Skin of body (tissue), 2 donors: ENCODE data around the gene MST1. TPM values are rescaled to one million over a fixed set of nuclear protein-coding genes. Genes with fewer than 3 reads are reported as not detected.

Experiments used
- DNase-seq: peaks from one replicate; lab custom pipeline; 2025; lab: John Stamatoyannopoulos, UW
- total RNA-seq: library from RNA; depleted of rRNA; stranded (reverse); fragments of >200 nt; gene quantifications from one replicate; pipeline ENCODE4 v1.2.3, GENCODE V29; 2014

The MST1 gene
- total RNA-seq, 1 donor from 2014 or later: 8.6 TPM

- DNase-seq: no peak
These were observed 8.6 kb downstream of the MST1 start for GRCh38 chr3:49680493-49681231.

- no peak for DNase-seq
These were observed 13.4 kb downstream of the MST1 start for GRCh38 chr3:49675912-49676311.

GRCh38 chr3:49674497-49674983 is 14.7 kb downstream of the MST1 start:
- DNase-seq: no peak

- DNase-seq: no peak
These were observed 15.4 kb downstream of the MST1 start, which contains the start of gene APEH for GRCh38 chr3:49673715-49674496. Gene APEH (plus strand): TSS chr3:49674351. CDS start chr3:49674402, 51 bp downstream.

- DNase-seq: no peak
These were observed 16.1 kb downstream of the MST1 start for GRCh38 chr3:49673121-49673714.

- DNase-seq: no peak
These were observed 17.7 kb downstream of the MST1 start for GRCh38 chr3:49671291-49672288.

- DNase-seq: no peak
These were observed 18.4 kb downstream of the MST1 start for GRCh38 chr3:49670940-49671290.

- DNase-seq: no peak
These were observed 19.9 kb downstream of the MST1 start for GRCh38 chr3:49669352-49669751.

- DNase-seq: no peak
These were observed 20.4 kb downstream of the MST1 start for GRCh38 chr3:49668861-49669260.

GRCh38 chr3:49668414-49668797 is 20.9 kb downstream of the MST1 start:
- DNase-seq: no peak

- no peak for DNase-seq
These were observed 21.4 kb downstream of the MST1 start for GRCh38 chr3:49667701-49668413.

GRCh38 chr3:49666592-49666991 is 22.7 kb downstream of the MST1 start:
- no peak for DNase-seq

GRCh38 chr3:49665822-49666519 is 23.3 kb downstream of the MST1 start:
- DNase-seq: no peak

- DNase-seq: no peak
These were observed 25.0 kb downstream of the MST1 start for GRCh38 chr3:49664300-49664699.

- no peak for DNase-seq
These were observed 25.4 kb downstream of the MST1 start for GRCh38 chr3:49663831-49664230.

- DNase-seq: no peak
These were observed 26.4 kb downstream of the MST1 start for GRCh38 chr3:49662720-49663413.

- DNase-seq: no peak
These were observed 27.3 kb downstream of the MST1 start for GRCh38 chr3:49662021-49662420.

- DNase-seq: no peak
These were observed 28.0 kb downstream of the MST1 start for GRCh38 chr3:49661281-49661680.

GRCh38 chr3:49659756-49660155 is 29.5 kb downstream of the MST1 start:
- no peak for DNase-seq
